Calu3 (cell line): ENCODE data around the gene LRP6. TPM values are rescaled to one million over a fixed set of nuclear protein-coding genes. Genes with fewer than 3 reads are reported as not detected.
"Not testable (repeated sequence)": the region's sequence is repeated elsewhere in the genome, so short reads cannot be mapped to it uniquely, and the experiment has no call there.

Source experiments
- BruUV-seq: library from RNA; stranded (reverse); fragments of 400-500 nt; replicated peaks from 2 replicates; lab custom pipeline; 2021; lab: Mats Ljungman, UMichigan
- CTCF ChIA-PET: fragments of 300-600 bp; sonication (Branson Sonifier 250); formaldehyde crosslinking; loops from one replicate; lab custom pipeline; 2022; ENCODE audit warnings: antibody characterized with exemption; lab: Charles Lee
- DNase-seq: peaks from one replicate; pipeline ENCODE4 v3.0.0; 2022
- H3K27ac Mint-ChIP-seq: one replicate; pipeline ENCODE4 v1.8.0; 2022; ENCODE audit warnings: mixed read lengths; ENCODE audit not compliant: unreplicated experiment
- H3K27me3 Mint-ChIP-seq: one replicate; pipeline ENCODE4 v1.8.0; 2022; ENCODE audit warnings: mixed read lengths; ENCODE audit not compliant: unreplicated experiment
- H3K36me3 Mint-ChIP-seq: one replicate; pipeline ENCODE4 v1.8.0; 2022; ENCODE audit warnings: mild to moderate bottlenecking, moderate library complexity, mixed read lengths; ENCODE audit not compliant: insufficient read depth, unreplicated experiment
- H3K4me1 Mint-ChIP-seq: one replicate; pipeline ENCODE4 v1.8.0; 2022; ENCODE audit warnings: mild to moderate bottlenecking, low read depth, mixed read lengths; ENCODE audit not compliant: unreplicated experiment
- H3K4me3 Mint-ChIP-seq: one replicate; pipeline ENCODE4 v1.8.0; 2022; ENCODE audit warnings: mild to moderate bottlenecking, low read depth, moderate library complexity, mixed read lengths; ENCODE audit not compliant: unreplicated experiment
- H3K9me3 Mint-ChIP-seq: one replicate; pipeline ENCODE4 v1.8.0; 2022; ENCODE audit warnings: low read depth, mixed read lengths; ENCODE audit not compliant: unreplicated experiment
- CTCF ChIP-seq: fragments of 200-600 bp; IDR thresholded peaks from one replicate; pipeline ENCODE4 v1.8.0; 2022; ENCODE audit warnings: antibody characterized with exemption; ENCODE audit not compliant: unreplicated experiment
- intact Hi-C: fragments of 100-400 bp; cut with micrococcal nuclease; formaldehyde crosslinking; loops from one replicate; pipeline ENCODE4 v1.10.0; 2022; ENCODE audit not compliant: unreplicated experiment
- total RNA-seq: library from RNA; stranded (reverse); gene quantifications from 2 replicates; pipeline ENCODE4 v1.2.3, GENCODE V29; 2022

Gene LRP6
- total RNA-seq, 1 experiment from 2014 or later, result 74.8 TPM

- Mint-ChIP-seq H3K4me3 (no peak overlapping the region), H3K9me3 (no peaks in the 10 kb centered on the region), H3K27ac (no peak overlapping the region), H3K4me1 (no peaks in the 10 kb centered on the region), H3K27me3 (no peaks in the 10 kb centered on the region), H3K36me3 (peaks cover 21% of the 10 kb centered on the region)
- intact Hi-C loops, result no loop called here
- CTCF ChIA-PET, result no interaction called here
- DNase-seq, result no peak
- BruUV-seq, result no TSS peak
- no peak for TF ChIP-seq CTCF
Measured at GRCh38 chr12:12153596-12153995, 113.2 kb downstream of the LRP6 start.

- Mint-ChIP-seq H3K36me3 (peaks cover 10% of the 10 kb centered on the region), H3K27ac (no peak overlapping the region), H3K4me3 (no peak overlapping the region), H3K27me3 (no peaks in the 10 kb centered on the region), H3K4me1 (no peaks in the 10 kb centered on the region), H3K9me3 (no peaks in the 10 kb centered on the region)
- no peak for TF ChIP-seq CTCF
- no TSS peak for BruUV-seq
- CTCF ChIA-PET, result no interaction called here
- no peak for DNase-seq
- intact Hi-C loops, result no loop called here
Measured at GRCh38 chr12:12147111-12147510, 119.7 kb downstream of the LRP6 start.

- CTCF ChIA-PET, result interaction anchor here (0.6 kb wide), 1 partner anchor 95 kb away, joined by 3 read pairs; no protein-coding TSS in a partner anchor
- H3K27me3 Mint-ChIP-seq, intact Hi-C loops, DNase-seq, H3K9me3 Mint-ChIP-seq, H3K4me1 Mint-ChIP-seq, H3K27ac Mint-ChIP-seq, BruUV-seq, H3K4me3 Mint-ChIP-seq: not testable (repeated sequence)
- H3K36me3 Mint-ChIP-seq, result peaks cover 22% of the 10 kb centered on the region
Measured at GRCh38 chr12:12144531-12144930, 122.3 kb downstream of the LRP6 start.

GRCh38 chr12:12141000-12141399 lies 125.8 kb downstream of the LRP6 start:
- H3K9me3 Mint-ChIP-seq, result no peaks in the 10 kb centered on the region
- intact Hi-C loops, result no loop called here
- no peak for TF ChIP-seq CTCF
- no peak for DNase-seq
- peaks cover 22% of the 10 kb centered on the region for H3K4me1 Mint-ChIP-seq
- H3K27me3 Mint-ChIP-seq, result no peaks in the 10 kb centered on the region
- no TSS peak for BruUV-seq
- CTCF ChIA-PET, result interaction anchor here (0.7 kb wide), 1 partner anchor 155 kb away, joined by 8 read pairs; no protein-coding TSS in a partner anchor
- H3K36me3 Mint-ChIP-seq, result peaks cover 16% of the 10 kb centered on the region
- no peak overlapping the region for H3K4me3 Mint-ChIP-seq
- H3K27ac Mint-ChIP-seq, result no peak overlapping the region

GRCh38 chr12:12138203-12139154 lies 128.4 kb downstream of the LRP6 start:
- no peak for TF ChIP-seq CTCF
- H3K27ac Mint-ChIP-seq, result peak overlapping the region; percentile 1
- no peaks in the 10 kb centered on the region for H3K27me3 Mint-ChIP-seq
- H3K4me1 Mint-ChIP-seq, result peaks cover 22% of the 10 kb centered on the region
- no peak for DNase-seq
- H3K36me3 Mint-ChIP-seq, result peaks cover 16% of the 10 kb centered on the region
- no peaks in the 10 kb centered on the region for H3K9me3 Mint-ChIP-seq
- CTCF ChIA-PET, result interaction anchor here (1.3 kb wide), 1 partner anchor 10 kb away, joined by 3 read pairs; no protein-coding TSS in a partner anchor
- peak overlapping the region; percentile 4 for H3K4me3 Mint-ChIP-seq
- no TSS peak for BruUV-seq
- intact Hi-C loops, result no loop called here
